PFSK-1 (cell line): Measurements from ENCODE around the gene KCNJ9.

Experiments
- FOXP2 ChIP-seq: optimal IDR thresholded peaks from 2 replicates; pipeline ENCODE3; 2011; ENCODE audit warnings: borderline replicate concordance, control low read depth, inconsistent platforms; ENCODE audit not compliant: insufficient read depth; ENCODE audit errors: extremely low read length, extremely low read depth
- POLR2AphosphoS5 ChIP-seq: IDR thresholded peaks from 2 replicates; pipeline ENCODE4 v1.6.1; 2012; ENCODE audit warnings: low read depth, mild to moderate bottlenecking, control low read depth, low read length, moderate library complexity
- REST ChIP-seq, 2 experiments: IDR thresholded peaks; 2 replicates each; pipeline versions ENCODE4 v1.6.1 to v1.8.0; 2011 to 2012; ENCODE audit warnings: low read depth in 2 of 2, low read length in 2 of 2, control low read depth in 1 of 2, inconsistent platforms in 1 of 2, mild to moderate bottlenecking in 1 of 2, moderate library complexity in 1 of 2; ENCODE audit not compliant: insufficient read depth in 1 of 2
- SIN3A ChIP-seq: IDR thresholded peaks from 2 replicates; pipeline ENCODE4 v1.6.1; 2012; ENCODE audit warnings: mild to moderate bottlenecking, low read length, moderate library complexity, borderline replicate concordance; ENCODE audit not compliant: insufficient read depth
- TAF1 ChIP-seq: IDR thresholded peaks from 2 replicates; pipeline ENCODE4 v1.6.1; 2012; ENCODE audit warnings: low read length, control low read depth, borderline replicate concordance; ENCODE audit not compliant: insufficient read depth

The KCNJ9 gene

DNA sequence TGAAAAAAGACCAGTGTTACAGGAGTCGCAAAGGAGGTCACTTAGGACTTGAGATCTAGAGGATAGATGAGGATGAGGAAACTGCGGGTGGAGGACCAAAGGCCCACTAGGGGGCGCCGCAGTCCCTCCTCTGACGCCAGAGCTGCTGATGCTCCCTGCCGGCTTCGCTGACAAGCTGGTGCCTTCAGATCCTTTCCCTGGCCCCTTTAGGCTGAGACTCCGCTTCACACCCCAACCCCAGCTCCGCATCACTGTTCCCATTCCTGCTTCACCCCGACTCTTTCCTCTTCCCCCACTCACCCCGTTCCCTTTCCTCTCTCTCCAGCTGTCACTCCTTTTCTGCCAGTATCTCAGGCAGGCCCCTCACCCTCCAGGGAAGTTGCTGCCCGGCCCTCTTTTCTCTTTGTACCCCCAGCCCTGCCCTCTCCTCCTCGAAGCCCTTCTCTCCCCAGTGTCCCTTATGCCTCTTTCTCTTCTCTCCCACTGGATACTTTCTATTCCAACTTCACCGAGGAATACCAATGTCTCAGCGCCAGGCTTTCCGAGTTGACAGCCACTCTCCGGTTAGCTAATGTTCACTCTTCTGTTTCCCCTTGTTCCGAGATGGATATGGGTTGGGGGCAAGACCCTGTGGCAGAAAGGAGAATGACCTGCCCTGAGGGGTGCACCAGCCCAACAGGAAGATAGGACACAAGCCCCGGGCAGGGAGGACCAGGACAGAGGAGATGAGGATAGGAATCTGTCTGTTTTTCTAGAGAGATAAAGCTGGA is 4.5 kb downstream of the KCNJ9 start:
- no peak for TF ChIP-seq TAF1
- TF ChIP-seq FOXP2, result no peak
- TF ChIP-seq REST (IDR thresholded peaks at IDR 0.05; ENCODE audit: insufficient read depth in 1 of 2, low read depth in 2 of 2, low read length in 2 of 2), result no peak
- TF ChIP-seq SIN3A, result no peak
- no peak for TF ChIP-seq POLR2AphosphoS5

DNA sequence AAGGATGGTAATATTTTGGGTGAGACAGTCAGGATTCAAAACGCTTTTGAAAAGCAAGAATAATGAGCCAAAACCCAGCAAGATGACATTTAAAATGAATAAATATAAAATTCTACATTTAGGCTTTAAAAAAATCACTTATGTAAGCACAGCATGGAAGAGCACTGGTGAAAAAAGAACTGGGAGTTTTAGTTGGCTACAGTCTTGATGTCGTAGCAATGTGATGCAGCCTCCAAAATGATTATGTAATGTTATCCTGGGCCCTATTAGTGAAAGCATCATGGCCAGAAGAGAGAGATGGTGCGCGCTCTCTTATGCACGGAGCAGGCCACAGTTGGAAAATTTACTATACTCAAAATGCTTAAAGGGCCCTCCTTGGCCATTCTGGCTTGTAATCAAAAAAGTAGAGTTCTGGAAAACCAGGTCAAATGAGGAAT is 5.1 kb downstream of the KCNJ9 start:
- TF ChIP-seq REST (IDR thresholded peaks at IDR 0.05; ENCODE audit: insufficient read depth in 1 of 2, low read depth in 2 of 2, low read length in 2 of 2) (no peak), SIN3A (no peak), TAF1 (no peak), POLR2AphosphoS5 (no peak), FOXP2 (no peak)

- no peak for TF ChIP-seq TAF1
- no peak for TF ChIP-seq POLR2AphosphoS5
- no peak for TF ChIP-seq FOXP2
- no peak for TF ChIP-seq REST (IDR thresholded peaks at IDR 0.05; ENCODE audit: insufficient read depth in 1 of 2, low read depth in 2 of 2, low read length in 2 of 2)
- TF ChIP-seq SIN3A, result no peak
Observed at GRCh38 chr1:160087118-160087662, 5.9 kb downstream of the KCNJ9 start.

DNA sequence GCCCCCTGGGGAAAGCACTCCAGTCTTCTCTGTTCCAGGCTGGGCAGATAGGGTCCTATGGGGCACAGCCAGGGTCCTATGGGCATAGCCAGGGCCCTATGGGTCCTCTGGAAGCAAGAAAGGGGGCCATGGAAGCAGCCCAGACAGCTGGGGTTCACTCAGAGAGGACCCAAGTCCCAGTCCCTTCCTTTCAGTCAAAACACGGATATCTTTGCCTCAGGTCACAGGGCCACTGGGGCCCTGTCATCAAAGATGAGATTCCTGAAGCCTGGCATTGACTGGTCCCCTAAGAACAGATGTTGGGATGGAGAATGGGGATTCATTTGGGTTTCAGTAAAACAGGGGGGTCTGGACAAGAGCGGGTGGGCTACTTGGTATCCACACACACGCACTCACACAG is 8.5 kb downstream of the KCNJ9 start:
- TF ChIP-seq FOXP2 (no peak), TAF1 (no peak), POLR2AphosphoS5 (no peak), SIN3A (no peak), REST (IDR thresholded peaks at IDR 0.05; ENCODE audit: insufficient read depth in 1 of 2, low read depth in 2 of 2, low read length in 2 of 2) (no peak)

GRCh38 chr1:160090760-160091159 is 9.4 kb downstream of the KCNJ9 start:
- TF ChIP-seq TAF1, result no peak
- no peak for TF ChIP-seq POLR2AphosphoS5
- no peak for TF ChIP-seq SIN3A
- TF ChIP-seq REST (IDR thresholded peaks at IDR 0.05; ENCODE audit: insufficient read depth in 1 of 2, low read depth in 2 of 2, low read length in 2 of 2), result no peak
- no peak for TF ChIP-seq FOXP2
